GM12878 (cell line): ENCODE measurements around the gene RIT2. TPM values are rescaled to one million over a fixed set of nuclear protein-coding genes. Genes with fewer than 3 reads are reported as not detected.

ENCODE experiments used
- ATAC-seq: fragments of 200-7000 bp; cut with Tn5 transposase; 3 replicates; pipeline ENCODE4 v1.9.1; 2020; ENCODE audit warnings: mild to moderate bottlenecking, moderate library complexity
- BruUV-seq: library from RNA; stranded (reverse); fragments of 400-500 nt; replicated peaks from 2 replicates; lab custom pipeline; 2021; lab: Mats Ljungman, UMichigan
- CTCF ChIA-PET: fragments of 300-600 bp; sonication (Branson Sonifier 250); formaldehyde crosslinking; extraction: SDS; loops from one replicate; lab custom pipeline; 2021; ENCODE audit warnings: inconsistent platforms; lab: Yijun Ruan, JAX
- POLR2A ChIA-PET: fragments of 350-600 bp; formaldehyde crosslinking; extraction: SDS; loops from one replicate; lab custom pipeline; 2021; ENCODE audit warnings: inconsistent platforms; lab: Charles Lee
- RAD21 ChIA-PET: fragments of 300-600 bp; sonication (Branson Sonifier 250); formaldehyde crosslinking; loops from one replicate; lab custom pipeline; 2023; ENCODE audit warnings: antibody characterized with exemption; ENCODE audit not compliant: unreplicated experiment; lab: Charles Lee
- SMC1A ChIA-PET: fragments of 300-600 bp; sonication (Branson Sonifier 250); formaldehyde crosslinking; loops from one replicate; lab custom pipeline; 2023; ENCODE audit not compliant: unreplicated experiment, uncharacterized antibody; lab: Charles Lee
- DNase-seq: peaks from one replicate; pipeline ENCODE4 v3.0.0-alpha.2; 2011; ENCODE audit warnings: low read depth, low spot score
- FAIRE-seq: peaks from 3 replicates; lab custom pipeline; 2011; peaks lifted over from hg19 to GRCh38; lab: Jason Lieb, UNC
- H2AFZ ChIP-seq: 2 replicates; pipeline ENCODE4 v1.6.0; 2011; ENCODE audit warnings: low read depth, low read length, control low read depth; ENCODE audit not compliant: control insufficient read depth
- H3K27ac ChIP-seq: 2 replicates; pipeline ENCODE4 v1.5.1; 2011; ENCODE audit warnings: control low read depth; ENCODE audit not compliant: control insufficient read depth, insufficient read depth
- H3K27me3 ChIP-seq, 2 experiments: replicated peaks in 1 of 2; 2 replicates each; pipeline versions ENCODE4 v1.6.0 to v1.6.1; 2011; ENCODE audit warnings: low read length in 1 of 2; ENCODE audit not compliant: control insufficient read depth in 2 of 2, insufficient read depth in 2 of 2
- H3K36me3 ChIP-seq, 2 experiments: 2 replicates each; pipeline ENCODE4 v1.5.1; 2011; ENCODE audit warnings: low read length in 1 of 2; ENCODE audit not compliant: control insufficient read depth in 2 of 2, insufficient read depth in 2 of 2
- H3K4me1 ChIP-seq: 2 replicates; pipeline ENCODE4 v1.6.1; 2011; ENCODE audit warnings: mild to moderate bottlenecking, low read length, moderate library complexity, mixed read lengths; ENCODE audit not compliant: control insufficient read depth, insufficient read depth
- H3K4me2 ChIP-seq: 2 replicates; pipeline ENCODE4 v1.6.0; 2011; ENCODE audit warnings: control low read depth; ENCODE audit not compliant: control insufficient read depth, insufficient read depth
- H3K4me3 ChIP-seq: fragments of 200-600 bp; sonication (generic); 2 replicates; pipeline ENCODE4 v1.5.1; 2016
- H3K79me2 ChIP-seq: 2 replicates; pipeline ENCODE4 v1.6.0; 2011; ENCODE audit warnings: low read length; ENCODE audit not compliant: control insufficient read depth, insufficient read depth
- H3K9ac ChIP-seq: 2 replicates; pipeline ENCODE4 v1.8.0; 2011; ENCODE audit warnings: low read length, control low read depth, mixed read lengths; ENCODE audit not compliant: control insufficient read depth, insufficient read depth
- H3K9me3 ChIP-seq: replicated peaks from 3 replicates; pipeline ENCODE4 v1.5.1; 2011; ENCODE audit warnings: mild to moderate bottlenecking, low read length; ENCODE audit not compliant: control insufficient read depth, insufficient read depth
- H4K20me1 ChIP-seq: 2 replicates; pipeline ENCODE4 v1.6.0; 2011; ENCODE audit not compliant: control insufficient read depth, insufficient read depth
- CHD4 ChIP-seq: fragments of 200-600 bp; sonication (generic); IDR thresholded peaks from 2 replicates; pipeline ENCODE4 v1.6.1; 2016; ENCODE audit warnings: mild to moderate bottlenecking
- JUNB ChIP-seq: IDR thresholded peaks from 2 replicates; pipeline ENCODE4 v1.6.1; 2016; ENCODE audit warnings: antibody characterized with exemption, mild to moderate bottlenecking
- NKRF ChIP-seq: fragments of 450-650 bp; conservative IDR thresholded peaks from 2 replicates; pipeline ENCODE4 v1.6.1; 2017; ENCODE audit warnings: mild to moderate bottlenecking, moderate library complexity
- POLR2AphosphoS5 ChIP-seq: IDR thresholded peaks from 2 replicates; pipeline ENCODE4 v1.6.1; 2011; ENCODE audit warnings: mild to moderate bottlenecking, low read length, inconsistent platforms
- RAD51 ChIP-seq: fragments of 450-650 bp; IDR thresholded peaks from 2 replicates; pipeline ENCODE4 v1.6.1; 2016; ENCODE audit warnings: moderate library complexity, mild to moderate bottlenecking, inconsistent platforms
- RB1 ChIP-seq: fragments of 450-650 bp; formaldehyde crosslinking; IDR thresholded peaks from 2 replicates; pipeline ENCODE4 v1.6.1; 2017; ENCODE audit warnings: mild to moderate bottlenecking, borderline replicate concordance
- RBBP5 ChIP-seq: fragments of 200-600 bp; sonication (generic); conservative IDR thresholded peaks from 2 replicates; pipeline ENCODE4 v1.6.1; 2016
- SMC3 ChIP-seq: IDR thresholded peaks from 2 replicates; pipeline ENCODE4 v1.6.1; 2011; ENCODE audit warnings: low read length, improper control_type of control experiment, borderline replicate concordance
- STAT1 ChIP-seq: fragments of 450-650 bp; conservative IDR thresholded peaks from 2 replicates; pipeline ENCODE4 v1.6.1; 2014; ENCODE audit warnings: antibody characterized with exemption, mild to moderate bottlenecking
- ZNF274 ChIP-seq: IDR thresholded peaks from one replicate; pipeline ENCODE4 v1.8.0; 2011; ENCODE audit not compliant: insufficient read length, insufficient read depth
- WGBS: methylation state at CpG from one replicate; pipeline ENCODE4 v1.1.6; 2016; ENCODE audit warnings: low lambda C conversion rate; ENCODE audit not compliant: insufficient replicate concordance, insufficient coverage; ENCODE audit errors: missing lambda C conversion rate; 5-methylcytosine and 5-hydroxymethylcytosine counted together
- in situ Hi-C: fragments of 300-500 bp; cut with MboI; formaldehyde crosslinking; loops from 9 replicates; pipeline ENCODE4 v1.14.3; 2018; ENCODE audit warnings: mixed read lengths
- intact Hi-C: fragments of 100-400 bp; cut with micrococcal nuclease; formaldehyde crosslinking; loops from one replicate; pipeline ENCODE4 v1.14.2; 2022; ENCODE audit not compliant: unreplicated experiment
- polyA plus RNA-seq, 11 experiments: library from polyadenylated mRNA; depleted of rRNA in 4 of 11; unstranded in 6 of 11; stranded (reverse) in 5 of 11; fragments of >200 nt; fragmentation: Nextera tagmentation in 4 of 11; fragmentation: Illumina TruSeq in 1 of 11; extraction: Ambion mirVana in 4 of 11; extraction: Trizol in 1 of 11; gene quantifications; 1 replicate in 1 of 11; 2 replicates in 10 of 11; pipeline versions ENCODE4 v1.2.1 to v1.2.3, GENCODE V29; 2011 to 2016; ENCODE audit warnings: inconsistent platforms in 2 of 11, missing spikeins in 2 of 11, low read depth in 1 of 11
- total RNA-seq, 4 experiments: library from RNA; depleted of rRNA in 3 of 4; stranded (reverse); fragments of >200 nt in 3 of 4; fragmentation: Illumina TruSeq in 1 of 4; extraction: Trizol in 1 of 4; gene quantifications; 2 replicates each; pipeline versions ENCODE4 v1.2.1 to v1.2.3, GENCODE V29; 2013 to 2021
- TF ChIP-seq, protein P1 (sequence below): IDR thresholded peaks from 2 replicates; pipeline ENCODE4 v1.6.1; 2012; ENCODE audit warnings: low read depth, low read length, improper control_type of control experiment

RIT2 gene
- total and polyA plus RNA-seq, 10 of the 15 experiments (the other 5 are each of a cell fraction or from before 2014, with no cell fraction given): not detected

DNA sequence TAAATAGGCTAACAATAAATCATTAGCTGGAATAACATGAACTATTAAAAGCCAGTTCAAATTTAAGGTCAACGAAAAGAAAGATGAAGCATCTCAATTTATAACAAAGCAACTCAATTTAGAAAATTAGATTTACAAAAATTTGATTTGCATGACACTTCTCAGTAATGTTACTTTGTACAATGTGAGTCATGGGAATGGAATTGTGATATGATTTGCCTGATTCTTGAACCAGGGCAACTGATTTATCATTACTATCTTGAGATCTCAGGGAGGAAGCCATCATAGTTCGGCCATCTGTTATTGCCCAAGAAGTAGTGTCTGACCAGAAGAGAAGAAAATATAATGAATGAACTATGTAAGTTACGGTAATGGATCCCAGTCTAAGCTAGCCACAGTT, 193.1 kb downstream of the RIT2 start:
- no peaks in the 10 kb centered on the region for H4K20me1 ChIP-seq
- intact Hi-C loops: no loop called here
- ChIA-PET SMC1A (no interaction called here), POLR2A (no interaction called here), RAD21 (no interaction called here), CTCF (interaction anchor here (0.5 kb wide), 1 partner anchor 623 kb away, joined by 3 read pairs; no protein-coding TSS in a partner anchor)
- ATAC-seq (no peak), FAIRE-seq (no peak), DNase-seq (no peak)
- H3K9me3 ChIP-seq: no peaks in the 10 kb centered on the region
- no peak overlapping the region for H3K4me3 ChIP-seq
- no peaks in the 10 kb centered on the region for H3K36me3 ChIP-seq
- WGBS: 19% methylated on average over 3 of the region's 3 CpGs
- H3K27me3 ChIP-seq: no peaks in the 10 kb centered on the region
- no peaks in the 10 kb centered on the region for H3K4me1 ChIP-seq
- no peak overlapping the region for H3K27ac ChIP-seq
- no peak overlapping the region for H2AFZ ChIP-seq
- no peak overlapping the region for H3K9ac ChIP-seq
- no peaks in the 10 kb centered on the region for H3K79me2 ChIP-seq
- BruUV-seq: no TSS peak
- no peak overlapping the region for H3K4me2 ChIP-seq
- TF ChIP-seq POLR2AphosphoS5 (no peak), RB1 (no peak), STAT1 (no peak), CHD4 (no peak), RAD51 (no peak), NKRF (no peak), SMC3 (no peak), JUNB (no peak), ZNF274 (no peak), RBBP5 (no peak)
- TF ChIP-seq, protein P1, sequence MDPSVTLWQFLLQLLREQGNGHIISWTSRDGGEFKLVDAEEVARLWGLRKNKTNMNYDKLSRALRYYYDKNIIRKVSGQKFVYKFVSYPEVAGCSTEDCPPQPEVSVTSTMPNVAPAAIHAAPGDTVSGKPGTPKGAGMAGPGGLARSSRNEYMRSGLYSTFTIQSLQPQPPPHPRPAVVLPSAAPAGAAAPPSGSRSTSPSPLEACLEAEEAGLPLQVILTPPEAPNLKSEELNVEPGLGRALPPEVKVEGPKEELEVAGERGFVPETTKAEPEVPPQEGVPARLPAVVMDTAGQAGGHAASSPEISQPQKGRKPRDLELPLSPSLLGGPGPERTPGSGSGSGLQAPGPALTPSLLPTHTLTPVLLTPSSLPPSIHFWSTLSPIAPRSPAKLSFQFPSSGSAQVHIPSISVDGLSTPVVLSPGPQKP: no peak
- in situ Hi-C loops: no loop called here
